ENCODE measurements around the gene LRSAM1. TPM values are rescaled to one million over a fixed set of nuclear protein-coding genes. Genes with fewer than 3 reads are reported as not detected.
"Not testable (repeated sequence)": the region's sequence is repeated elsewhere in the genome, so short reads cannot be mapped to it uniquely, and the experiment has no call there.

LRSAM1 gene
- total RNA-seq, 1 experiment from 2014 or later, result 19.0 TPM

GRCh38 chr9:127451858-127452656 is 747 bp downstream of the LRSAM1 start:
- no peak for DNase-seq (ENCODE audit: extremely low read depth, low read depth)

- no peak for DNase-seq (ENCODE audit: extremely low read depth, low read depth)
These were observed 1.4 kb downstream of the LRSAM1 start for GRCh38 chr9:127452691-127453090.

GRCh38 chr9:127455324-127455992 is 4.1 kb downstream of the LRSAM1 start:
- no peak for DNase-seq (ENCODE audit: extremely low read depth, low read depth)

GRCh38 chr9:127457191-127457878 is 6.0 kb downstream of the LRSAM1 start:
- DNase-seq (ENCODE audit: extremely low read depth, low read depth), result no peak

- DNase-seq (ENCODE audit: extremely low read depth, low read depth), result no peak
These were observed 7.6 kb downstream of the LRSAM1 start for GRCh38 chr9:127458921-127459320.

GRCh38 chr9:127463382-127463781 is 12.1 kb downstream of the LRSAM1 start:
- no peak for DNase-seq (ENCODE audit: extremely low read depth, low read depth)

- no peak for DNase-seq (ENCODE audit: extremely low read depth, low read depth)
These were observed 12.6 kb downstream of the LRSAM1 start for GRCh38 chr9:127463911-127464310.

GRCh38 chr9:127466407-127466917 is 15.2 kb downstream of the LRSAM1 start:
- not testable (repeated sequence) for DNase-seq (ENCODE audit: extremely low read depth, low read depth)

GRCh38 chr9:127467621-127468020 is 16.3 kb downstream of the LRSAM1 start:
- no peak for DNase-seq (ENCODE audit: extremely low read depth, low read depth)

GRCh38 chr9:127470662-127471061 is 19.4 kb downstream of the LRSAM1 start:
- no peak for DNase-seq (ENCODE audit: extremely low read depth, low read depth)

- DNase-seq (ENCODE audit: extremely low read depth, low read depth), result no peak
These were observed 22.2 kb downstream of the LRSAM1 start for GRCh38 chr9:127473501-127473900.

- DNase-seq (ENCODE audit: extremely low read depth, low read depth), result no peak
These were observed 22.6 kb downstream of the LRSAM1 start for GRCh38 chr9:127473932-127474331.

- no peak for DNase-seq (ENCODE audit: extremely low read depth, low read depth)
These were observed 23.3 kb downstream of the LRSAM1 start for GRCh38 chr9:127474592-127474991.

GRCh38 chr9:127479507-127480081 is 28.3 kb downstream of the LRSAM1 start:
- DNase-seq (ENCODE audit: extremely low read depth, low read depth), result no peak

- no peak for DNase-seq (ENCODE audit: extremely low read depth, low read depth)
These were observed 31.4 kb downstream of the LRSAM1 start for GRCh38 chr9:127482662-127483061.

GRCh38 chr9:127485995-127486394 is 34.7 kb downstream of the LRSAM1 start:
- DNase-seq (ENCODE audit: extremely low read depth, low read depth), result no peak

- no peak for DNase-seq (ENCODE audit: extremely low read depth, low read depth)
These were observed 37.6 kb downstream of the LRSAM1 start for GRCh38 chr9:127488946-127489345.

GRCh38 chr9:127489471-127490115 is 38.3 kb downstream of the LRSAM1 start:
- DNase-seq (ENCODE audit: extremely low read depth, low read depth), result no peak

GRCh38 chr9:127490535-127491230 is 39.4 kb downstream of the LRSAM1 start:
- DNase-seq (ENCODE audit: extremely low read depth, low read depth), result no peak

- DNase-seq (ENCODE audit: extremely low read depth, low read depth), result no peak
These were observed 40.2 kb downstream of the LRSAM1 start for GRCh38 chr9:127491516-127491915.

All from NCI-H460 (cell line).